IMR-90 (cell line): ENCODE results near the gene WNK1. TPM values are rescaled to one million over a fixed set of nuclear protein-coding genes. Genes with fewer than 3 reads are reported as not detected.

Source experiments
- ATAC-seq: fragments of 200-7000 bp; cut with Tn5 transposase; 2 replicates; pipeline ENCODE4 v1.9.1; 2020; ENCODE audit warnings: low read depth, mild to moderate bottlenecking, moderate library complexity
- BruUV-seq: library from RNA; stranded (reverse); fragments of 400-500 nt; replicated peaks from 2 replicates; lab custom pipeline; 2021; lab: Mats Ljungman, UMichigan
- CTCF ChIA-PET: fragments of 300-600 bp; formaldehyde crosslinking; extraction: SDS; loops from one replicate; lab custom pipeline; 2021; ENCODE audit warnings: antibody characterized with exemption; lab: Yijun Ruan, JAX
- POLR2A ChIA-PET: fragments of 300-600 bp; sonication (Branson Sonifier 250); formaldehyde crosslinking; loops from one replicate; lab custom pipeline; 2022; ENCODE audit warnings: antibody characterized with exemption; ENCODE audit not compliant: unreplicated experiment; lab: Charles Lee
- DNase-seq: peaks from one replicate; pipeline ENCODE4 v3.0.0; 2013
- H2AFZ ChIP-seq: replicated peaks from 2 replicates; pipeline ENCODE3; 2013; ENCODE audit warnings: low read length, mild to moderate bottlenecking; ENCODE audit not compliant: poor library complexity
- H2AK5ac ChIP-seq: 2 replicates; pipeline ENCODE4 v1.6.1; 2013; ENCODE audit warnings: low read depth, low read length, inconsistent platforms
- H2AK9ac ChIP-seq: replicated peaks from 2 replicates; pipeline ENCODE3; 2013; ENCODE audit warnings: mild to moderate bottlenecking, low read depth, low read length, moderate library complexity; ENCODE audit not compliant: poor library complexity
- H2BK120ac ChIP-seq: 2 replicates; pipeline ENCODE4 v1.6.1; 2013; ENCODE audit warnings: low read depth, low read length, inconsistent platforms
- H2BK15ac ChIP-seq: 3 replicates; pipeline ENCODE4 v1.6.1; 2013; ENCODE audit warnings: low read depth, low read length, inconsistent platforms
- H2BK20ac ChIP-seq: 2 replicates; pipeline ENCODE4 v1.6.1; 2013; ENCODE audit warnings: low read depth, mild to moderate bottlenecking, inconsistent platforms, low read length, moderate library complexity
- H2BK5ac ChIP-seq: 2 replicates; pipeline ENCODE4 v1.6.1; 2013; ENCODE audit warnings: mild to moderate bottlenecking, low read depth, low read length, inconsistent platforms; ENCODE audit not compliant: poor library complexity, severe bottlenecking
- H3K14ac ChIP-seq: replicated peaks from 2 replicates; pipeline ENCODE4 v1.6.1; 2013; ENCODE audit warnings: low read depth, low read length, inconsistent platforms
- H3K18ac ChIP-seq: 2 replicates; pipeline ENCODE4 v1.6.1; 2013; ENCODE audit warnings: low read depth, low read length, control low read depth
- H3K23ac ChIP-seq: 2 replicates; pipeline ENCODE4 v1.6.1; 2013; ENCODE audit warnings: low read depth, low read length, inconsistent platforms
- H3K27ac ChIP-seq: 2 replicates; pipeline ENCODE4 v1.5.1; 2013; ENCODE audit warnings: mild to moderate bottlenecking, control low read depth, low read length; ENCODE audit not compliant: insufficient read depth
- H3K27me3 ChIP-seq: 2 replicates; pipeline ENCODE4 v1.6.1; 2013; ENCODE audit warnings: low read length; ENCODE audit not compliant: control insufficient read depth, insufficient read depth
- H3K36me3 ChIP-seq: 2 replicates; pipeline ENCODE4 v1.6.1; 2013; ENCODE audit warnings: low read length, mixed read lengths; ENCODE audit not compliant: control insufficient read depth, insufficient read depth
- H3K4ac ChIP-seq: 2 replicates; pipeline ENCODE4 v1.6.1; 2013; ENCODE audit warnings: low read depth, low read length, inconsistent platforms
- H3K4me1 ChIP-seq: 2 replicates; pipeline ENCODE4 v1.6.1; 2013; ENCODE audit warnings: low read length, mixed read lengths; ENCODE audit not compliant: control insufficient read depth, insufficient read depth
- H3K4me2 ChIP-seq: 2 replicates; pipeline ENCODE4 v1.6.1; 2013; ENCODE audit warnings: low read depth, mild to moderate bottlenecking, control low read depth, low read length, moderate library complexity
- H3K4me3 ChIP-seq: 2 replicates; pipeline ENCODE4 v1.5.1; 2013; ENCODE audit warnings: low read depth, mild to moderate bottlenecking, control low read depth, low read length, moderate library complexity; ENCODE audit not compliant: insufficient read depth
- H3K56ac ChIP-seq: 2 replicates; pipeline ENCODE4 v1.6.1; 2013; ENCODE audit warnings: low read length, inconsistent platforms; ENCODE audit not compliant: insufficient read depth; ENCODE audit errors: extremely low read depth
- H3K79me1 ChIP-seq, 2 experiments: 2 replicates each; pipeline ENCODE4 v1.6.1; 2013; ENCODE audit warnings: low read length in 2 of 2, inconsistent platforms in 1 of 2, low read depth in 1 of 2
- H3K9ac ChIP-seq: 2 replicates; pipeline ENCODE4 v1.6.1; 2013; ENCODE audit warnings: low read depth, low read length, control low read depth
- H3K9me1 ChIP-seq: 2 replicates; pipeline ENCODE4 v1.6.1; 2013; ENCODE audit warnings: low read length, inconsistent platforms; ENCODE audit not compliant: insufficient read depth
- H3K9me3 ChIP-seq: 2 replicates; pipeline ENCODE4 v1.6.1; 2013; ENCODE audit warnings: low read length; ENCODE audit not compliant: control insufficient read depth, insufficient read depth
- H4K20me1 ChIP-seq: 2 replicates; pipeline ENCODE4 v1.6.1; 2013; ENCODE audit warnings: low read length, inconsistent platforms; ENCODE audit not compliant: insufficient read depth
- H4K5ac ChIP-seq: 2 replicates; pipeline ENCODE4 v1.6.1; 2013; ENCODE audit warnings: mild to moderate bottlenecking, low read depth, low read length, control low read depth
- H4K8ac ChIP-seq, 2 experiments: 2 replicates each; pipeline ENCODE4 v1.6.1; 2013; ENCODE audit warnings: low read depth in 2 of 2, low read length in 2 of 2, control low read depth in 1 of 2, inconsistent platforms in 1 of 2
- H4K91ac ChIP-seq: 2 replicates; pipeline ENCODE4 v1.6.1; 2013; ENCODE audit warnings: low read depth, low read length, inconsistent platforms; ENCODE audit not compliant: insufficient read depth
- BHLHE40 ChIP-seq: fragments of 150-350 bp; IDR thresholded peaks from 2 replicates; pipeline ENCODE4 v1.6.1; 2016; ENCODE audit warnings: mild to moderate bottlenecking, low read depth, low read length
- CEBPB ChIP-seq: IDR thresholded peaks from 2 replicates; pipeline ENCODE4 v1.6.1; 2012; ENCODE audit warnings: low read depth, low read length, improper control_type of control experiment
- CHD1 ChIP-seq: IDR thresholded peaks from 2 replicates; pipeline ENCODE4 v1.6.1; 2012; ENCODE audit warnings: low read depth, low read length, improper control_type of control experiment
- FOS ChIP-seq: fragments of 150-350 bp; IDR thresholded peaks from 2 replicates; pipeline ENCODE4 v1.6.1; 2016; ENCODE audit warnings: low read depth, low read length
- MAFK ChIP-seq: IDR thresholded peaks from 2 replicates; pipeline ENCODE4 v1.6.1; 2012; ENCODE audit warnings: low read depth, low read length, improper control_type of control experiment
- MAZ ChIP-seq: IDR thresholded peaks from 2 replicates; pipeline ENCODE4 v1.6.1; 2012; ENCODE audit warnings: low read depth, mild to moderate bottlenecking, low read length, improper control_type of control experiment, moderate library complexity, borderline replicate concordance
- MXI1 ChIP-seq: IDR thresholded peaks from 2 replicates; pipeline ENCODE4 v1.6.1; 2012; ENCODE audit warnings: low read depth, mild to moderate bottlenecking, low read length, moderate library complexity, borderline replicate concordance
- POLR2A ChIP-seq: IDR thresholded peaks from 2 replicates; pipeline ENCODE4 v1.6.1; 2012; ENCODE audit warnings: mild to moderate bottlenecking, low read depth, low read length
- RCOR1 ChIP-seq: IDR thresholded peaks from 2 replicates; pipeline ENCODE4 v1.6.1; 2012; ENCODE audit warnings: mild to moderate bottlenecking, low read length, improper control_type of control experiment; ENCODE audit not compliant: insufficient replicate concordance
- RFX5 ChIP-seq: IDR thresholded peaks from 2 replicates; pipeline ENCODE4 v1.8.0; 2012; ENCODE audit warnings: low read depth, mild to moderate bottlenecking, low read length, moderate library complexity
- WGBS, 2 experiments: methylation state at CpG; one replicate each; pipeline versions ENCODE4 v1.1.5 to v1.1.7; 2013; ENCODE audit warnings: missing lambda C conversion rate in 2 of 2; ENCODE audit not compliant: insufficient read length in 1 of 2; ENCODE audit errors: extremely low coverage in 2 of 2; 5-methylcytosine and 5-hydroxymethylcytosine counted together
- dilution Hi-C: fragments of 300-500 bp; cut with HindIII; formaldehyde crosslinking; loops from one replicate; pipeline ENCODE4 v1.14.3; 2018; ENCODE audit warnings: low sequenced_read_pairs; ENCODE audit not compliant: unreplicated experiment
- in situ Hi-C: fragments of 300-500 bp; cut with MboI; formaldehyde crosslinking; loops from 3 replicates; pipeline ENCODE4 v1.14.3; 2019; ENCODE audit warnings: low sequenced_read_pairs, inconsistent platforms, mixed read lengths
- intact Hi-C: fragments of 100-400 bp; cut with micrococcal nuclease; formaldehyde crosslinking; loops from 2 replicates; pipeline ENCODE4 v1.10.0; 2022
- polyA plus RNA-seq, 3 experiments: library from polyadenylated mRNA; depleted of rRNA; stranded (reverse); fragments of >200 nt; gene quantifications; 2 replicates each; pipeline ENCODE4 v1.2.3, GENCODE V29; 2012; ENCODE audit warnings: low replicate concordance in 1 of 3
- total RNA-seq: library from RNA; depleted of rRNA; stranded (reverse); fragments of >200 nt; gene quantifications from 2 replicates; pipeline ENCODE4 v1.2.3, GENCODE V29; 2012
- TF ChIP-seq, protein P1 (sequence below): fragments of 150-350 bp; IDR thresholded peaks from 2 replicates; pipeline ENCODE4 v1.6.1; 2016; ENCODE audit warnings: low read depth, mild to moderate bottlenecking, low read length, moderate library complexity, borderline replicate concordance
- TF ChIP-seq, protein P2 (sequence below): fragments of 150-350 bp; IDR thresholded peaks from 2 replicates; pipeline ENCODE4 v1.6.1; 2017; ENCODE audit warnings: mild to moderate bottlenecking, antibody characterized with exemption, low read length, low read depth

WNK1 gene
- total and polyA plus RNA-seq, 2 of the 4 experiments (the other 2 are of a cell fraction) = 36.9 to 42.8 TPM

DNA sequence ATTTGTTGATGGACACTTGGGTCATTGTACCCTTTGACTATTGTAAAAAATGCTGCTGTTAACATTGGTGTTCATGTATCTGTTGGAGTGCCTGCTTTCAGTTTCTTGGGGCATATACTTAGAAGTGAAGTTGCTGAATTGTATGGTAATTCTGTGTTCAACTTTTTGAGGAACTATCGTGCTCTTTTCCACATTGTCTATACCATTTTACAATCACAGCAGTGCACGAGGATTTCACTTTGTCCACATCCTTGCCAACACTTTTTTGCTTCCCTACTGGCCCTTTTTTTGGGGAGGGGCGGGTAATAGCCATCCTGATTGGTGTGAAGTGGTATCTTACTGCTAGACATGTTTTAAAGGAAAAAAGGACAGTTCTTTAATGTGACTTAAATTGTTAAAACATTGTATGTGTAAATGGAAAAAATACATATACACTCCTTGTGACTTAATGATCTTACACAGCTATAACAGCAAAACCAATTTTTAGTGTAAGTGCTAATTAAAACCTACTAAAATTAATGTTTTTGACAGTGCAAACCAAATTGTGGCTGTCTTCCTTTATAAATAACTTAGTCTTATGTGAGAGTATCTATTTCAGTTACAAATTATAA lies 52.7 kb downstream of the WNK1 start:
- POLR2A ChIA-PET = no interaction called here

More for the DNA sequence above, 52.7 kb downstream of the WNK1 start:
- peak overlapping the region; percentile 50; the same call in 1 of the 2 replicates for H3K23ac ChIP-seq
- H4K91ac ChIP-seq = no peak overlapping the region
- no peak overlapping the region for H3K18ac ChIP-seq
- H3K27ac ChIP-seq = no peak overlapping the region
- TF ChIP-seq RFX5 = no peak
- TF ChIP-seq, protein P1, sequence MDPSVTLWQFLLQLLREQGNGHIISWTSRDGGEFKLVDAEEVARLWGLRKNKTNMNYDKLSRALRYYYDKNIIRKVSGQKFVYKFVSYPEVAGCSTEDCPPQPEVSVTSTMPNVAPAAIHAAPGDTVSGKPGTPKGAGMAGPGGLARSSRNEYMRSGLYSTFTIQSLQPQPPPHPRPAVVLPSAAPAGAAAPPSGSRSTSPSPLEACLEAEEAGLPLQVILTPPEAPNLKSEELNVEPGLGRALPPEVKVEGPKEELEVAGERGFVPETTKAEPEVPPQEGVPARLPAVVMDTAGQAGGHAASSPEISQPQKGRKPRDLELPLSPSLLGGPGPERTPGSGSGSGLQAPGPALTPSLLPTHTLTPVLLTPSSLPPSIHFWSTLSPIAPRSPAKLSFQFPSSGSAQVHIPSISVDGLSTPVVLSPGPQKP = no peak
- TF ChIP-seq CHD1 = no peak
- TF ChIP-seq MAZ = no peak
- no peak for TF ChIP-seq CEBPB
- no peak for TF ChIP-seq FOS
- TF ChIP-seq, protein P2, sequence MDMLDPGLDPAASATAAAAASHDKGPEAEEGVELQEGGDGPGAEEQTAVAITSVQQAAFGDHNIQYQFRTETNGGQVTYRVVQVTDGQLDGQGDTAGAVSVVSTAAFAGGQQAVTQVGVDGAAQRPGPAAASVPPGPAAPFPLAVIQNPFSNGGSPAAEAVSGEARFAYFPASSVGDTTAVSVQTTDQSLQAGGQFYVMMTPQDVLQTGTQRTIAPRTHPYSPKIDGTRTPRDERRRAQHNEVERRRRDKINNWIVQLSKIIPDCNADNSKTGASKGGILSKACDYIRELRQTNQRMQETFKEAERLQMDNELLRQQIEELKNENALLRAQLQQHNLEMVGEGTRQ = no peak
- no peak for TF ChIP-seq MAFK
- TF ChIP-seq MXI1 = no peak
- no peak for TF ChIP-seq BHLHE40
- no peak for TF ChIP-seq POLR2A
- TF ChIP-seq RCOR1 = no peak
- H3K9me1 ChIP-seq = peaks cover 8% of the 10 kb centered on the region
- H3K4me3 ChIP-seq = no peak overlapping the region
- dilution Hi-C loops (no loop called here), intact Hi-C loops (no loop called here), in situ Hi-C loops (no loop called here)
- H3K4ac ChIP-seq = no peak overlapping the region
- no peak overlapping the region for H2AK9ac ChIP-seq
- peaks cover 41% of the 10 kb centered on the region for H4K20me1 ChIP-seq
- no peak overlapping the region for H2AFZ ChIP-seq
- no peak overlapping the region for H3K9ac ChIP-seq
- H3K36me3 ChIP-seq = no peaks in the 10 kb centered on the region
- CTCF ChIA-PET = no interaction called here
- DNase-seq (no peak), ATAC-seq (no peak)
- H4K8ac ChIP-seq = no peak overlapping the region
- H3K14ac ChIP-seq = peak overlapping the region; percentile 73
- no peak overlapping the region for H3K56ac ChIP-seq
- no peak overlapping the region for H2BK120ac ChIP-seq
- BruUV-seq = no TSS peak
- no peaks in the 10 kb centered on the region for H3K9me3 ChIP-seq
- no peak overlapping the region for H4K5ac ChIP-seq
- peaks cover 8% of the 10 kb centered on the region for H3K4me1 ChIP-seq
- H3K27me3 ChIP-seq = no peaks in the 10 kb centered on the region
- no CpG with 5 or more reads among the region's 3 CpGs for WGBS, 2 experiments
- H3K4me2 ChIP-seq = no peak overlapping the region
- no peak overlapping the region for H2BK20ac ChIP-seq
- no peak overlapping the region; the same call in 1 of the 2 replicates for H2AK5ac ChIP-seq
- no peak overlapping the region for H2BK5ac ChIP-seq
- H2BK15ac ChIP-seq = no peak overlapping the region
- peaks cover 7 to 66% of the 10 kb centered on the region in 2 experiments for H3K79me1 ChIP-seq
